A549 (cell line): ENCODE results near the gene CDH22.

Source experiments
- JUN ChIP-seq, 2 experiments: fragments of >200 bp; sonication (Bioruptor Twin); formaldehyde crosslinking; IDR thresholded peaks; 2 replicates in 1 of 2; 3 replicates in 1 of 2; pipeline ENCODE4 v1.6.1; 2016 to 2017
- MAFK ChIP-seq: fragments of 450-650 bp; IDR thresholded peaks from 2 replicates; pipeline ENCODE4 v1.6.1; 2014; ENCODE audit not compliant: partially characterized antibody
- MYC ChIP-seq: IDR thresholded peaks from 2 replicates; pipeline ENCODE4 v1.6.1; 2012; ENCODE audit warnings: mild to moderate bottlenecking, inconsistent platforms, low read length, improper control_type of control experiment, borderline replicate concordance
- POLR2A ChIP-seq: IDR thresholded peaks from 2 replicates; pipeline ENCODE4 v1.6.1; 2012; ENCODE audit warnings: mild to moderate bottlenecking, low read length
- RNF2 ChIP-seq: fragments of 200-600 bp; sonication (generic); IDR thresholded peaks from 2 replicates; pipeline ENCODE4 v1.6.1; 2016; ENCODE audit warnings: low read depth, mild to moderate bottlenecking, antibody characterized with exemption, moderate library complexity, borderline replicate concordance
- SMC3 ChIP-seq: fragments of >200 bp; sonication (Bioruptor Twin); formaldehyde crosslinking; IDR thresholded peaks from 3 replicates; pipeline ENCODE4 v1.6.1; 2018; ENCODE audit warnings: inconsistent platforms
- SREBF2 ChIP-seq: fragments of 450-650 bp; IDR thresholded peaks from 2 replicates; pipeline ENCODE4 v1.6.1; 2014; ENCODE audit warnings: mild to moderate bottlenecking, moderate library complexity
- TF ChIP-seq, protein P1 (sequence below): fragments of 150-350 bp; IDR thresholded peaks from 2 replicates; pipeline ENCODE4 v1.6.1; 2014; ENCODE audit warnings: low read depth, mild to moderate bottlenecking, low read length
- TF ChIP-seq, protein P2 (sequence below): fragments of >200 bp; sonication (Bioruptor Twin); formaldehyde crosslinking; IDR thresholded peaks from 3 replicates; pipeline ENCODE4 v1.5.1; 2016
- TF ChIP-seq, protein P3 (sequence below): fragments of 450-650 bp; IDR thresholded peaks from 2 replicates; pipeline ENCODE4 v1.6.1; 2014; ENCODE audit warnings: antibody characterized with exemption
- TF ChIP-seq, protein P4 (sequence below): fragments of 200-600 bp; sonication (generic); IDR thresholded peaks from 2 replicates; pipeline ENCODE4 v1.6.1; 2016; ENCODE audit warnings: antibody characterized with exemption, mild to moderate bottlenecking, moderate library complexity

DNA sequence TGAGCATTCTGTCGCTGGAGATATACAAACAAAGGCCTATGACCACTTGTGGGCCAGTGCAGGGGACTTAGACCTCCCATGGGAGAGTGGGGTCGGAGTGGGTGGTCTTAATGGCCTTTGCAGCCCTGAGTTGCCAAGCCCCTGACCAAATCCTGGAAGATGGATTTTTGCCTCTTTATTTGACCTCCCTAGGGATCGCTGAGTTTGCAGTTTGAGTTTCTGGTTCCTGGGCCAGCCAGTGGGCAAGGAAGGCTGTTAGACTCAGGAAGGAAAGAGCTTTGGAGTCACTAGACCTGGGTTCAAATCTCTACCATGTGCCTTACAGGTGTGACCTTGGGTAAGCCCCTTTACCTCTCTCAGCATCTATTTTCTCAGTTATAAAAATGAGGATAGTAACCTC is 96.0 kb downstream of the CDH22 start:
- no peak for TF ChIP-seq POLR2A
- TF ChIP-seq, protein P1, sequence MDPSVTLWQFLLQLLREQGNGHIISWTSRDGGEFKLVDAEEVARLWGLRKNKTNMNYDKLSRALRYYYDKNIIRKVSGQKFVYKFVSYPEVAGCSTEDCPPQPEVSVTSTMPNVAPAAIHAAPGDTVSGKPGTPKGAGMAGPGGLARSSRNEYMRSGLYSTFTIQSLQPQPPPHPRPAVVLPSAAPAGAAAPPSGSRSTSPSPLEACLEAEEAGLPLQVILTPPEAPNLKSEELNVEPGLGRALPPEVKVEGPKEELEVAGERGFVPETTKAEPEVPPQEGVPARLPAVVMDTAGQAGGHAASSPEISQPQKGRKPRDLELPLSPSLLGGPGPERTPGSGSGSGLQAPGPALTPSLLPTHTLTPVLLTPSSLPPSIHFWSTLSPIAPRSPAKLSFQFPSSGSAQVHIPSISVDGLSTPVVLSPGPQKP = no peak
- no peak for TF ChIP-seq RNF2
- no peak for TF ChIP-seq JUN (IDR thresholded peaks at IDR 0.05)
- TF ChIP-seq, protein P2, sequence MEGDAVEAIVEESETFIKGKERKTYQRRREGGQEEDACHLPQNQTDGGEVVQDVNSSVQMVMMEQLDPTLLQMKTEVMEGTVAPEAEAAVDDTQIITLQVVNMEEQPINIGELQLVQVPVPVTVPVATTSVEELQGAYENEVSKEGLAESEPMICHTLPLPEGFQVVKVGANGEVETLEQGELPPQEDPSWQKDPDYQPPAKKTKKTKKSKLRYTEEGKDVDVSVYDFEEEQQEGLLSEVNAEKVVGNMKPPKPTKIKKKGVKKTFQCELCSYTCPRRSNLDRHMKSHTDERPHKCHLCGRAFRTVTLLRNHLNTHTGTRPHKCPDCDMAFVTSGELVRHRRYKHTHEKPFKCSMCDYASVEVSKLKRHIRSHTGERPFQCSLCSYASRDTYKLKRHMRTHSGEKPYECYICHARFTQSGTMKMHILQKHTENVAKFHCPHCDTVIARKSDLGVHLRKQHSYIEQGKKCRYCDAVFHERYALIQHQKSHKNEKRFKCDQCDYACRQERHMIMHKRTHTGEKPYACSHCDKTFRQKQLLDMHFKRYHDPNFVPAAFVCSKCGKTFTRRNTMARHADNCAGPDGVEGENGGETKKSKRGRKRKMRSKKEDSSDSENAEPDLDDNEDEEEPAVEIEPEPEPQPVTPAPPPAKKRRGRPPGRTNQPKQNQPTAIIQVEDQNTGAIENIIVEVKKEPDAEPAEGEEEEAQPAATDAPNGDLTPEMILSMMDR = no peak
- peak; percentile 62 for TF ChIP-seq MAFK
- no peak for TF ChIP-seq SMC3
- TF ChIP-seq, protein P3, sequence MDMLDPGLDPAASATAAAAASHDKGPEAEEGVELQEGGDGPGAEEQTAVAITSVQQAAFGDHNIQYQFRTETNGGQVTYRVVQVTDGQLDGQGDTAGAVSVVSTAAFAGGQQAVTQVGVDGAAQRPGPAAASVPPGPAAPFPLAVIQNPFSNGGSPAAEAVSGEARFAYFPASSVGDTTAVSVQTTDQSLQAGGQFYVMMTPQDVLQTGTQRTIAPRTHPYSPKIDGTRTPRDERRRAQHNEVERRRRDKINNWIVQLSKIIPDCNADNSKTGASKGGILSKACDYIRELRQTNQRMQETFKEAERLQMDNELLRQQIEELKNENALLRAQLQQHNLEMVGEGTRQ = no peak
- no peak for TF ChIP-seq SREBF2
- no peak for TF ChIP-seq MYC
- TF ChIP-seq, protein P4, sequence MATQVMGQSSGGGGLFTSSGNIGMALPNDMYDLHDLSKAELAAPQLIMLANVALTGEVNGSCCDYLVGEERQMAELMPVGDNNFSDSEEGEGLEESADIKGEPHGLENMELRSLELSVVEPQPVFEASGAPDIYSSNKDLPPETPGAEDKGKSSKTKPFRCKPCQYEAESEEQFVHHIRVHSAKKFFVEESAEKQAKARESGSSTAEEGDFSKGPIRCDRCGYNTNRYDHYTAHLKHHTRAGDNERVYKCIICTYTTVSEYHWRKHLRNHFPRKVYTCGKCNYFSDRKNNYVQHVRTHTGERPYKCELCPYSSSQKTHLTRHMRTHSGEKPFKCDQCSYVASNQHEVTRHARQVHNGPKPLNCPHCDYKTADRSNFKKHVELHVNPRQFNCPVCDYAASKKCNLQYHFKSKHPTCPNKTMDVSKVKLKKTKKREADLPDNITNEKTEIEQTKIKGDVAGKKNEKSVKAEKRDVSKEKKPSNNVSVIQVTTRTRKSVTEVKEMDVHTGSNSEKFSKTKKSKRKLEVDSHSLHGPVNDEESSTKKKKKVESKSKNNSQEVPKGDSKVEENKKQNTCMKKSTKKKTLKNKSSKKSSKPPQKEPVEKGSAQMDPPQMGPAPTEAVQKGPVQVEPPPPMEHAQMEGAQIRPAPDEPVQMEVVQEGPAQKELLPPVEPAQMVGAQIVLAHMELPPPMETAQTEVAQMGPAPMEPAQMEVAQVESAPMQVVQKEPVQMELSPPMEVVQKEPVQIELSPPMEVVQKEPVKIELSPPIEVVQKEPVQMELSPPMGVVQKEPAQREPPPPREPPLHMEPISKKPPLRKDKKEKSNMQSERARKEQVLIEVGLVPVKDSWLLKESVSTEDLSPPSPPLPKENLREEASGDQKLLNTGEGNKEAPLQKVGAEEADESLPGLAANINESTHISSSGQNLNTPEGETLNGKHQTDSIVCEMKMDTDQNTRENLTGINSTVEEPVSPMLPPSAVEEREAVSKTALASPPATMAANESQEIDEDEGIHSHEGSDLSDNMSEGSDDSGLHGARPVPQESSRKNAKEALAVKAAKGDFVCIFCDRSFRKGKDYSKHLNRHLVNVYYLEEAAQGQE = no peak
